ENCODE data around the gene SNX1. TPM values are rescaled to one million over a fixed set of nuclear protein-coding genes. Genes with fewer than 3 reads are reported as not detected.

SNX1 gene
- total RNA-seq, 1 donor from 2014 or later: 72.2 TPM

- Mint-ChIP-seq H3K27ac (ENCODE audit: unreplicated experiment) (no peak overlapping the region), H3K4me3 (ENCODE audit: unreplicated experiment) (no peak overlapping the region), H3K27me3 (ENCODE audit: low read depth) (no peaks in the 10 kb centered on the region), H3K9me3 (ENCODE audit: low read depth) (no peaks in the 10 kb centered on the region), H3K36me3 (ENCODE audit: low read depth) (peaks cover 26% of the 10 kb centered on the region), H3K4me1 (ENCODE audit: low read depth) (peaks cover 2% of the 10 kb centered on the region)
- no peak for DNase-seq (ENCODE audit: low spot score)
- no peak for TF ChIP-seq CTCF (IDR thresholded peaks at IDR 0.05)
Observed at GRCh38 chr15:64121614-64122013, 25.8 kb downstream of the SNX1 start.

GRCh38 chr15:64122444-64122843 is 26.7 kb downstream of the SNX1 start:
- no peak overlapping the region for H3K4me3 Mint-ChIP-seq (ENCODE audit: unreplicated experiment)
- no peak for TF ChIP-seq CTCF (IDR thresholded peaks at IDR 0.05)
- H3K27me3 Mint-ChIP-seq (ENCODE audit: low read depth): no peaks in the 10 kb centered on the region
- no peaks in the 10 kb centered on the region for H3K9me3 Mint-ChIP-seq (ENCODE audit: low read depth)
- no peak for DNase-seq (ENCODE audit: low spot score)
- peaks cover 29% of the 10 kb centered on the region for H3K36me3 Mint-ChIP-seq (ENCODE audit: low read depth)
- no peak overlapping the region for H3K27ac Mint-ChIP-seq (ENCODE audit: unreplicated experiment)
- no peaks in the 10 kb centered on the region for H3K4me1 Mint-ChIP-seq (ENCODE audit: low read depth)

GRCh38 chr15:64122936-64123351 is 27.2 kb downstream of the SNX1 start:
- Mint-ChIP-seq H3K27me3 (ENCODE audit: low read depth) (no peaks in the 10 kb centered on the region), H3K4me3 (ENCODE audit: unreplicated experiment) (no peak overlapping the region), H3K4me1 (ENCODE audit: low read depth) (no peaks in the 10 kb centered on the region), H3K27ac (ENCODE audit: unreplicated experiment) (no peak overlapping the region), H3K36me3 (ENCODE audit: low read depth) (peaks cover 34% of the 10 kb centered on the region), H3K9me3 (ENCODE audit: low read depth) (no peaks in the 10 kb centered on the region)
- TF ChIP-seq CTCF (IDR thresholded peaks at IDR 0.05): no peak
- no peak for DNase-seq (ENCODE audit: low spot score)

GRCh38 chr15:64125978-64126377 is 30.2 kb downstream of the SNX1 start:
- H3K4me3 Mint-ChIP-seq (ENCODE audit: unreplicated experiment): no peak overlapping the region
- DNase-seq (ENCODE audit: low spot score): no peak

GRCh38 chr15:64127521-64128270 is 31.9 kb downstream of the SNX1 start:
- DNase-seq (ENCODE audit: low spot score): no peak
- Mint-ChIP-seq H3K27ac (ENCODE audit: unreplicated experiment) (no peak overlapping the region), H3K27me3 (ENCODE audit: low read depth) (no peaks in the 10 kb centered on the region), H3K9me3 (ENCODE audit: low read depth) (no peaks in the 10 kb centered on the region), H3K36me3 (ENCODE audit: low read depth) (peaks cover 48% of the 10 kb centered on the region), H3K4me1 (ENCODE audit: low read depth) (no peaks in the 10 kb centered on the region), H3K4me3 (ENCODE audit: unreplicated experiment) (no peak overlapping the region)
- no peak for TF ChIP-seq CTCF (IDR thresholded peaks at IDR 0.05)

More at GRCh38 chr15:64125978-64126377, 30.2 kb downstream of the SNX1 start:
- H3K27me3 Mint-ChIP-seq (ENCODE audit: low read depth): no peaks in the 10 kb centered on the region
- H3K36me3 Mint-ChIP-seq (ENCODE audit: low read depth): peaks cover 37% of the 10 kb centered on the region
- no peaks in the 10 kb centered on the region for H3K4me1 Mint-ChIP-seq (ENCODE audit: low read depth)
- no peak overlapping the region for H3K27ac Mint-ChIP-seq (ENCODE audit: unreplicated experiment)
- TF ChIP-seq CTCF (IDR thresholded peaks at IDR 0.05): no peak
- no peaks in the 10 kb centered on the region for H3K9me3 Mint-ChIP-seq (ENCODE audit: low read depth)

Measured in chondrocyte (in vitro differentiated cells).